Measurements from ENCODE around the gene INTS3. TPM values are rescaled to one million over a fixed set of nuclear protein-coding genes. Genes with fewer than 3 reads are reported as not detected.

Gene INTS3
- total and polyA plus RNA-seq, 9 of the 15 experiments (the other 6 are each of a cell fraction or from before 2014, with no cell fraction given), result 6.3 to 24.1 (median 14.3) TPM

GRCh38 chr1:153774780-153775457 is 47.1 kb downstream of the INTS3 start, which contains the start of gene SLC27A3:
Gene SLC27A3, plus strand, starts transcription at chr1:153775407. Its CDS starts 91 bp downstream, at chr1:153775498.
- H3K9me3 ChIP-seq (replicated peaks; ENCODE audit: control insufficient read depth, insufficient read depth, low read depth, low read length), result no peaks in the 10 kb centered on the region
- peaks cover 7 to 50% of the 10 kb centered on the region in 2 experiments; a peak in 4 of 5 replicates for H3K4me1 ChIP-seq (replicated peaks in 1 of 2; ENCODE audit: control insufficient read depth in 2 of 2, insufficient read depth in 2 of 2, low read length in 2 of 2)
- POLR2A ChIA-PET, result interaction anchor here (0.7 to 1.5 kb wide), 4 partner anchors 22 to 264 kb away, joined by 3 to 5 read pairs (median 4); partner anchors contain the start of gene RPS27
- ATAC-seq, result peak; percentile 78
- TF ChIP-seq VEZF1 (CRISPR knock-in tag; IDR thresholded peaks at IDR 0.05) (0 out of 2 replicates have a peak, but pooled peaks have one; percentile 45), NR4A1 (CRISPR knock-in tag; IDR thresholded peaks at IDR 0.05) (0 out of 2 replicates have a peak, but pooled peaks have one; percentile 16), NR4A1 (tag; IDR thresholded peaks at IDR 0.05) (no peak), CREBBP (IDR thresholded peaks at IDR 0.05; ENCODE audit: low read depth, low read length) (no peak), TAF1 (IDR thresholded peaks at IDR 0.05; ENCODE audit: control insufficient read depth, extremely low read depth, insufficient read depth, low read length, severe bottlenecking) (peak; percentile 7), RBM22 (IDR thresholded peaks at IDR 0.05; ENCODE audit: low read depth, low read length, poor library complexity, severe bottlenecking) (peak; percentile 12), MXI1 (IDR thresholded peaks at IDR 0.05; ENCODE audit: low read depth, low read length) (no peak), NRF1 (conservative IDR thresholded peaks at IDR 0.05 in 1 of 2, IDR thresholded peaks at IDR 0.05 in 1 of 2) (peak; percentile 75 to 78)
- TF ChIP-seq, protein P1, sequence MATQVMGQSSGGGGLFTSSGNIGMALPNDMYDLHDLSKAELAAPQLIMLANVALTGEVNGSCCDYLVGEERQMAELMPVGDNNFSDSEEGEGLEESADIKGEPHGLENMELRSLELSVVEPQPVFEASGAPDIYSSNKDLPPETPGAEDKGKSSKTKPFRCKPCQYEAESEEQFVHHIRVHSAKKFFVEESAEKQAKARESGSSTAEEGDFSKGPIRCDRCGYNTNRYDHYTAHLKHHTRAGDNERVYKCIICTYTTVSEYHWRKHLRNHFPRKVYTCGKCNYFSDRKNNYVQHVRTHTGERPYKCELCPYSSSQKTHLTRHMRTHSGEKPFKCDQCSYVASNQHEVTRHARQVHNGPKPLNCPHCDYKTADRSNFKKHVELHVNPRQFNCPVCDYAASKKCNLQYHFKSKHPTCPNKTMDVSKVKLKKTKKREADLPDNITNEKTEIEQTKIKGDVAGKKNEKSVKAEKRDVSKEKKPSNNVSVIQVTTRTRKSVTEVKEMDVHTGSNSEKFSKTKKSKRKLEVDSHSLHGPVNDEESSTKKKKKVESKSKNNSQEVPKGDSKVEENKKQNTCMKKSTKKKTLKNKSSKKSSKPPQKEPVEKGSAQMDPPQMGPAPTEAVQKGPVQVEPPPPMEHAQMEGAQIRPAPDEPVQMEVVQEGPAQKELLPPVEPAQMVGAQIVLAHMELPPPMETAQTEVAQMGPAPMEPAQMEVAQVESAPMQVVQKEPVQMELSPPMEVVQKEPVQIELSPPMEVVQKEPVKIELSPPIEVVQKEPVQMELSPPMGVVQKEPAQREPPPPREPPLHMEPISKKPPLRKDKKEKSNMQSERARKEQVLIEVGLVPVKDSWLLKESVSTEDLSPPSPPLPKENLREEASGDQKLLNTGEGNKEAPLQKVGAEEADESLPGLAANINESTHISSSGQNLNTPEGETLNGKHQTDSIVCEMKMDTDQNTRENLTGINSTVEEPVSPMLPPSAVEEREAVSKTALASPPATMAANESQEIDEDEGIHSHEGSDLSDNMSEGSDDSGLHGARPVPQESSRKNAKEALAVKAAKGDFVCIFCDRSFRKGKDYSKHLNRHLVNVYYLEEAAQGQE (IDR thresholded peaks at IDR 0.05; ENCODE audit: borderline replicate concordance), result 0 out of 2 replicates have a peak, but pooled peaks have one; percentile 3
- TF ChIP-seq, protein P1 (CRISPR knock-in tag; IDR thresholded peaks at IDR 0.05; ENCODE audit: low read depth), result no peak
- H3K9ac ChIP-seq (ENCODE audit: insufficient read depth in 1 of 2, low read depth in 2 of 2, low read length in 2 of 2), result peak within 1 kb of the TSS; percentile 36 to 91
- FAIRE-seq, result peak; percentile 42
- intact Hi-C loops (cut with micrococcal nuclease), result loop anchor here (5.0 to 10.0 kb wide), 2 partner anchors 98 to 260 kb away; partner anchors contain the start of gene NPR1
- no peaks in the 10 kb centered on the region for H3K79me2 ChIP-seq (ENCODE audit: control insufficient read depth, insufficient read depth, low read length)
- peaks cover 23% of the 10 kb centered on the region; the same call in 2 of the 3 replicates for H3K36me3 ChIP-seq (ENCODE audit: control insufficient read depth, insufficient read depth, low read length)
- peak within 1 kb of the TSS; percentile 87 for H2AFZ ChIP-seq (ENCODE audit: low read depth, low read length)
- BruUV-seq (replicated peaks), result no TSS peak
- no peaks in the 10 kb centered on the region for H3K9me1 ChIP-seq (ENCODE audit: control insufficient read depth, insufficient read depth, low read length)
- DNase-seq (ENCODE audit: extremely low read depth in 1 of 4, low spot score in 3 of 4), result peak; percentile 67 to 87 (median 75)
- CTCF ChIA-PET (ENCODE audit: low intra/inter-chr PET ratio), result no interaction called here
- peak within 1 kb of the TSS; percentile 48 for H3K4me3 ChIP-seq
- H3K27ac ChIP-seq (ENCODE audit: extremely low read depth, low read depth, low read length), result no peak within 1 kb of the TSS
- in situ Hi-C loops (cut with MboI), result loop anchor here (5.0 kb wide), 1 partner anchor 103 kb away; the partner anchor contains the start of gene ILF2
- H3K27me3 ChIP-seq (ENCODE audit: control insufficient read depth in 2 of 2, insufficient read depth in 2 of 2, low read length in 2 of 2), result no peaks in the 10 kb centered on the region
- WGBS (ENCODE audit: insufficient coverage, low coverage, missing lambda C conversion rate), result 25% methylated on average over 23 of the region's 35 CpGs
- no peaks in the 10 kb centered on the region for H4K20me1 ChIP-seq (replicated peaks; ENCODE audit: control insufficient read depth, insufficient read depth, low read length)
- peak within 1 kb of the TSS; percentile 77 for H3K4me2 ChIP-seq (ENCODE audit: insufficient read depth, low read length)

Measured in K562 (cell line).